NCI-H2227 (cell line): ENCODE data around the gene IL17A.

Source experiments
- DNase-seq: peaks from one replicate; lab custom pipeline; 2025; ENCODE audit not compliant: unreplicated experiment; lab: John Stamatoyannopoulos, UW

IL17A gene

GRCh38 chr6:52186075-52186474 lies at the start of gene IL17A:
Gene IL17A (plus strand): TSS chr6:52186375. CDS start chr6:52186432, 57 bp downstream.
- DNase-seq, result no peak

GRCh38 chr6:52136934-52137467 lies 49.2 kb upstream of the IL17A start:
- DNase-seq, result no peak

GRCh38 chr6:52138284-52138683 lies 47.9 kb upstream of the IL17A start:
- no peak for DNase-seq

- DNase-seq, result no peak
Measured at GRCh38 chr6:52139985-52140680, 46.0 kb upstream of the IL17A start.

GRCh38 chr6:52141596-52141995 lies 44.6 kb upstream of the IL17A start:
- no peak for DNase-seq

GRCh38 chr6:52142556-52142955 lies 43.6 kb upstream of the IL17A start:
- DNase-seq, result no peak

GRCh38 chr6:52143551-52143950 lies 42.6 kb upstream of the IL17A start:
- DNase-seq, result no peak

- DNase-seq, result no peak
Measured at GRCh38 chr6:52144196-52145076, 41.7 kb upstream of the IL17A start.

GRCh38 chr6:52146851-52147445 lies 39.2 kb upstream of the IL17A start:
- no peak for DNase-seq

GRCh38 chr6:52149076-52149475 lies 37.1 kb upstream of the IL17A start:
- no peak for DNase-seq

- no peak for DNase-seq
Measured at GRCh38 chr6:52149949-52150348, 36.2 kb upstream of the IL17A start.

GRCh38 chr6:52152070-52152423 lies 34.1 kb upstream of the IL17A start:
- no peak for DNase-seq

- DNase-seq, result no peak
Measured at GRCh38 chr6:52152711-52153160, 33.4 kb upstream of the IL17A start.

- no peak for DNase-seq
Measured at GRCh38 chr6:52154381-52154780, 31.8 kb upstream of the IL17A start.

GRCh38 chr6:52155791-52156576 lies 30.2 kb upstream of the IL17A start:
- no peak for DNase-seq

GRCh38 chr6:52157301-52157941 lies 28.8 kb upstream of the IL17A start:
- no peak for DNase-seq

GRCh38 chr6:52160472-52161104 lies 25.6 kb upstream of the IL17A start:
- no peak for DNase-seq

- DNase-seq, result no peak
Measured at GRCh38 chr6:52161689-52162438, 24.3 kb upstream of the IL17A start.
